Measurements from ENCODE around the gene RPTOR.
"Not testable (repeated sequence)": the region's sequence is repeated elsewhere in the genome, so short reads cannot be mapped to it uniquely, and the experiment has no call there.

The RPTOR gene

GRCh38 chr17:80544655-80545498 lies at the start of gene RPTOR:
Gene RPTOR, plus strand, starts transcription at chr17:80544838. Its CDS starts 792 bp downstream, at chr17:80545630.
- peaks cover 35% of the 10 kb centered on the region for H3K4me1 Mint-ChIP-seq (ENCODE audit: low read depth)
- H3K27me3 Mint-ChIP-seq = peaks cover 19% of the 10 kb centered on the region
- peak within 1 kb of the TSS; percentile 95 for H3K4me3 Mint-ChIP-seq
- H3K27ac Mint-ChIP-seq = peak within 1 kb of the TSS; percentile 97
- H3K36me3 Mint-ChIP-seq (ENCODE audit: low read depth) = peaks cover 36% of the 10 kb centered on the region
- DNase-seq = peak; percentile 92
- H3K9me3 Mint-ChIP-seq = no peaks in the 10 kb centered on the region

- Mint-ChIP-seq H3K4me1 (ENCODE audit: low read depth) (peaks cover 4% of the 10 kb centered on the region), H3K27ac (no peak overlapping the region), H3K9me3 (no peaks in the 10 kb centered on the region), H3K36me3 (ENCODE audit: low read depth) (no peaks in the 10 kb centered on the region), H3K27me3 (peaks cover 41% of the 10 kb centered on the region), H3K4me3 (no peak overlapping the region)
- DNase-seq = no peak
Observed at GRCh38 chr17:80497726-80498241, 46.9 kb upstream of the RPTOR start.

GRCh38 chr17:80498242-80498919 lies 46.3 kb upstream of the RPTOR start:
- no peaks in the 10 kb centered on the region for H3K36me3 Mint-ChIP-seq (ENCODE audit: low read depth)
- no peaks in the 10 kb centered on the region for H3K9me3 Mint-ChIP-seq
- H3K4me1 Mint-ChIP-seq (ENCODE audit: low read depth) = peaks cover 4% of the 10 kb centered on the region
- DNase-seq = no peak
- peaks cover 37% of the 10 kb centered on the region for H3K27me3 Mint-ChIP-seq
- no peak overlapping the region for H3K4me3 Mint-ChIP-seq
- no peak overlapping the region for H3K27ac Mint-ChIP-seq

- Mint-ChIP-seq H3K4me1 (ENCODE audit: low read depth) (peaks cover 4% of the 10 kb centered on the region), H3K36me3 (ENCODE audit: low read depth) (no peaks in the 10 kb centered on the region), H3K27me3 (peaks cover 34% of the 10 kb centered on the region), H3K9me3 (no peaks in the 10 kb centered on the region), H3K27ac (no peak overlapping the region), H3K4me3 (no peak overlapping the region)
- no peak for DNase-seq
Observed at GRCh38 chr17:80498920-80499410, 45.7 kb upstream of the RPTOR start.

GRCh38 chr17:80499560-80499959 lies 45.1 kb upstream of the RPTOR start:
- no peak overlapping the region for H3K27ac Mint-ChIP-seq
- H3K9me3 Mint-ChIP-seq = no peaks in the 10 kb centered on the region
- H3K27me3 Mint-ChIP-seq = peaks cover 33% of the 10 kb centered on the region
- H3K4me3 Mint-ChIP-seq = no peak overlapping the region
- DNase-seq = no peak
- H3K36me3 Mint-ChIP-seq (ENCODE audit: low read depth) = no peaks in the 10 kb centered on the region
- peaks cover 4% of the 10 kb centered on the region for H3K4me1 Mint-ChIP-seq (ENCODE audit: low read depth)

- H3K4me3 Mint-ChIP-seq = no peak overlapping the region
- no peak overlapping the region for H3K27ac Mint-ChIP-seq
- peaks cover 33% of the 10 kb centered on the region for H3K27me3 Mint-ChIP-seq
- peaks cover 4% of the 10 kb centered on the region for H3K4me1 Mint-ChIP-seq (ENCODE audit: low read depth)
- DNase-seq = no peak
- no peaks in the 10 kb centered on the region for H3K9me3 Mint-ChIP-seq
- H3K36me3 Mint-ChIP-seq (ENCODE audit: low read depth) = no peaks in the 10 kb centered on the region
Observed at GRCh38 chr17:80499961-80500665, 44.5 kb upstream of the RPTOR start.

GRCh38 chr17:80501741-80502577 lies 42.7 kb upstream of the RPTOR start:
- no peak for DNase-seq
- Mint-ChIP-seq H3K4me1 (ENCODE audit: low read depth) (peaks cover 4% of the 10 kb centered on the region), H3K4me3 (no peak overlapping the region), H3K9me3 (no peaks in the 10 kb centered on the region), H3K27ac (no peak overlapping the region), H3K27me3 (peaks cover 31% of the 10 kb centered on the region), H3K36me3 (ENCODE audit: low read depth) (no peaks in the 10 kb centered on the region)

GRCh38 chr17:80502578-80502877 lies 42.1 kb upstream of the RPTOR start:
- Mint-ChIP-seq H3K9me3 (no peaks in the 10 kb centered on the region), H3K4me3 (no peak overlapping the region), H3K4me1 (ENCODE audit: low read depth) (peaks cover 1% of the 10 kb centered on the region), H3K27ac (no peak overlapping the region), H3K36me3 (ENCODE audit: low read depth) (no peaks in the 10 kb centered on the region), H3K27me3 (peaks cover 31% of the 10 kb centered on the region)
- no peak for DNase-seq

- no peak overlapping the region for H3K27ac Mint-ChIP-seq
- H3K4me1 Mint-ChIP-seq (ENCODE audit: low read depth) = peaks cover 2% of the 10 kb centered on the region
- peaks cover 28% of the 10 kb centered on the region for H3K27me3 Mint-ChIP-seq
- no peak overlapping the region for H3K4me3 Mint-ChIP-seq
- no peaks in the 10 kb centered on the region for H3K9me3 Mint-ChIP-seq
- H3K36me3 Mint-ChIP-seq (ENCODE audit: low read depth) = no peaks in the 10 kb centered on the region
- DNase-seq = no peak
Observed at GRCh38 chr17:80503031-80503430, 41.6 kb upstream of the RPTOR start.

GRCh38 chr17:80503921-80504320 lies 40.7 kb upstream of the RPTOR start:
- H3K4me3 Mint-ChIP-seq = no peak overlapping the region
- H3K9me3 Mint-ChIP-seq = no peaks in the 10 kb centered on the region
- no peak overlapping the region for H3K27ac Mint-ChIP-seq
- no peaks in the 10 kb centered on the region for H3K36me3 Mint-ChIP-seq (ENCODE audit: low read depth)
- H3K4me1 Mint-ChIP-seq (ENCODE audit: low read depth) = peaks cover 2% of the 10 kb centered on the region
- peaks cover 29% of the 10 kb centered on the region for H3K27me3 Mint-ChIP-seq
- DNase-seq = no peak

GRCh38 chr17:80504686-80505413 lies 39.8 kb upstream of the RPTOR start:
- no peak for DNase-seq
- H3K27ac Mint-ChIP-seq = no peak overlapping the region
- H3K4me3 Mint-ChIP-seq = no peak overlapping the region
- H3K4me1 Mint-ChIP-seq (ENCODE audit: low read depth) = peaks cover 2% of the 10 kb centered on the region
- peaks cover 31% of the 10 kb centered on the region for H3K27me3 Mint-ChIP-seq
- H3K9me3 Mint-ChIP-seq = no peaks in the 10 kb centered on the region
- no peaks in the 10 kb centered on the region for H3K36me3 Mint-ChIP-seq (ENCODE audit: low read depth)

- H3K27me3 Mint-ChIP-seq = peaks cover 20% of the 10 kb centered on the region
- H3K27ac Mint-ChIP-seq; H3K9me3 Mint-ChIP-seq; DNase-seq; H3K4me1 Mint-ChIP-seq (ENCODE audit: low read depth); H3K4me3 Mint-ChIP-seq; H3K36me3 Mint-ChIP-seq (ENCODE audit: low read depth): not testable (repeated sequence)
Observed at GRCh38 chr17:80507177-80507576, 37.5 kb upstream of the RPTOR start.

GRCh38 chr17:80507965-80508364 lies 36.7 kb upstream of the RPTOR start:
- Mint-ChIP-seq H3K4me1 (ENCODE audit: low read depth) (peaks cover 2% of the 10 kb centered on the region), H3K27ac (no peak overlapping the region), H3K9me3 (no peaks in the 10 kb centered on the region), H3K27me3 (peaks cover 18% of the 10 kb centered on the region), H3K4me3 (no peak overlapping the region), H3K36me3 (ENCODE audit: low read depth) (no peaks in the 10 kb centered on the region)
- no peak for DNase-seq

Measured in activated T-cell treated with anti-CD3 and anti-CD28 coated beads, Interleukin-2, amount 50 U/mL, for 24 hours (primary cell).